ENCODE measurements around the gene CBFA2T2.

Gene CBFA2T2

DNA sequence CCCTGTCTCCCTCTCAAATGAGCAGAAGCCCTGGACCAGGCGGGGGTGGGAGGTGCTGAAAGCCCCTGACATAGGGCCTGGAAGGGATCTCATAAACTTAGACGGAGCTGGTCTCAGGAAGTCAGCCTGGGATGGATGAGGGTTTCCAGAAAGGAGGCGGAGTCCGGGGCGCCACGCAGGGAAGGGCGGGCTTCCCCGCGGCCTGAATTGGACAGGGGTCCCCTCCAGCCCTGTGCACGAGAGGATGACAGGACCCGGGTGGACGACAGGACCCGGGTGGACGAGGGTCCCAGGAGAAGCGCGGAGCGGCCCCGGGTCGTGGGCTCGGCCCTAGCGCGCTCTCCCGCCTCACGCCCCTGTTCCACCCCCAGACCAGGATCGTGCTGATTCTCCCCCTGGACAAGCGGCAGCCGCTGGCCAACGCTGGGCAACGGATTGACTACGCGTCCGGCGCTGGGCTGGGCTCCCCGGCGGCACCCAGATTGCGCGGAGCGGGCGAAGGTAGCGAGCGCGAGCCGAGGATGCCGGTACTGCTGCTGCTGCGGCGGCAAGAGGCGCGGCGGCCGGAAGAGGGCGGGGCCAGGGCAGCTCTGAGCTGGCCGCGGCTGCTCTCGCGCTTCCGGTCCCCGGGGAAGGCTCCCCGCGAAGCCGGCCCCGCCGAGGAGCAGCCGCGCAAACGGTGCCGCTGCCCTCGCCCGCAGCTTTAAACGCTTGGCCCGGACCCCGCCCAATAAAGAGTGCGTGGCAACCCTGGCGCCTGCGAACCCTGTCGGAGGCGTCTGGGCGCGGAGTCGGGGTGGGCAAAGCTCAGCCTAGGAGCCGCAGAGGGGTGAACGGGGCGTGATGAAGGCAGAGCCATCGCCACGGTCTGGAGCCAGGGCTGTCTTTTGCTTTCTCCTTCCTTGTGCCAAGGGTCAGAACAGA lies 173.5 kb downstream of the CBFA2T2 start:
- Histone ChIP-seq H3K4me1 (ENCODE audit: control insufficient read depth, insufficient read depth, low read length, poor library complexity, severe bottlenecking) (peaks cover 39% of the 10 kb centered on the region), H3K27me3 (replicated peaks; ENCODE audit: control insufficient read depth, insufficient read depth, low read length, poor library complexity, severe bottlenecking) (no peaks in the 10 kb centered on the region), H3K36me3 (ENCODE audit: control insufficient read depth, insufficient read depth, low read length) (no peaks in the 10 kb centered on the region), H3K4me3 (ENCODE audit: insufficient read depth, low read depth, low read length, poor library complexity, severe bottlenecking) (peak overlapping the region; percentile 74), H3K9me3 (ENCODE audit: control insufficient read depth, low read length) (no peaks in the 10 kb centered on the region), H3K27ac (ENCODE audit: insufficient read depth, low read length, poor library complexity, severe bottlenecking) (peak overlapping the region; percentile 82)
- peak; percentile 65 to 77 (median 71) for DNase-seq

DNA sequence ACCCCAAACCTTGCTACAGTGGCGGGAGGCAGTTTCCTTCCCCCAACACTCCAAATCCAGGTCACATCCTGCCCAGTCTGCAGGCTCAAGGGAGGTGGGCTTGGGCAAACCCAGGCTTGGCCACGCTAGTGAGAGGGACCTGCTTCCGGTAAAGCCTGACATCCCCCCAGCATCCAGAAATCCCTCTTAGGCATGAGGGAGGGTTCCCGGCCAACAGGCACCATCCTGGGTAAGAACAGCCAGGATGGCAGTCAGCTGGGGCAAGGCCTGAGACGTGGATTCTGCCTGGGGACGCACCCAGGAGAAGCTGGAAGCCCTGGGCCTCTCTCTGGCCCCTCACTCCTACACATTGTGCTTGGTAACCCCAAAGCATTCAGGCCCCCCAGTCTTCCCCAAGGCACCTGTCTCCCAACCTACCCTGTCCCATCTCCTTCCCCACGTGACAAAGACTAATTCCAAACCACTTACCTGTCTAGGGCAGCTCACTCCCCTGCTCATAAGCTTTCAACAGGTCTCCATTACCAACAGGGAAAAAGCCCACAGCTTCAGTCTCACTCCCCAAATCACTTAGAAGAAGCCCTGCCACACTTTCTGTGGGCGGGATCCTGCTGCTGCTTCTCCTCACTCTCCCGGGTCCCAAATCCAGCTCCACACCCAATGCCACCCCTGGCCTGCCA lies 174.3 kb downstream of the CBFA2T2 start:
- Histone ChIP-seq H3K27me3 (replicated peaks; ENCODE audit: control insufficient read depth, insufficient read depth, low read length, poor library complexity, severe bottlenecking) (no peaks in the 10 kb centered on the region), H3K9me3 (ENCODE audit: control insufficient read depth, low read length) (no peaks in the 10 kb centered on the region), H3K4me1 (ENCODE audit: control insufficient read depth, insufficient read depth, low read length, poor library complexity, severe bottlenecking) (peaks cover 40% of the 10 kb centered on the region), H3K4me3 (ENCODE audit: insufficient read depth, low read depth, low read length, poor library complexity, severe bottlenecking) (peak overlapping the region; percentile 74), H3K27ac (ENCODE audit: insufficient read depth, low read length, poor library complexity, severe bottlenecking) (peak overlapping the region; percentile 82), H3K36me3 (ENCODE audit: control insufficient read depth, insufficient read depth, low read length) (no peaks in the 10 kb centered on the region)
- DNase-seq = no peak

DNA sequence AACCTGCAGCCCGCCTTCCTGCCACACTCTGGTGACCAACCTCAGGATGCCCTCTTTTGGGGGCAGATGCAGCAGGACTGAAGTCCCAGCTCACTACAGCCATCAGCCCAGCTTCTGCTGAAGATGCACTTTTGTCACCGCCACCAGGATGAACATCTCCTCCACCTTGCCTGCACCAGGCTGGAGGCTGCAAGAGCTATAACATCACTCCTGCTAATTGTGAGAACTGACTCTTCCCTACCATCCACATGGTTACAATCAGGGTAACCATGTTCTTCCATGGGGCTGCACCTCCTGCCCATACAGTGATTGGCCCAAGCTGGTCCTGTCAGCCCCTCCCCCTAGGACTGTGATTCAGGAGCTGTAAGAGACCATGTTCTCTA lies 174.9 kb downstream of the CBFA2T2 start:
- no peak for DNase-seq
- H3K4me3 ChIP-seq (ENCODE audit: insufficient read depth, low read depth, low read length, poor library complexity, severe bottlenecking) = no peak overlapping the region
- H3K27me3 ChIP-seq (replicated peaks; ENCODE audit: control insufficient read depth, insufficient read depth, low read length, poor library complexity, severe bottlenecking) = no peaks in the 10 kb centered on the region
- peaks cover 40% of the 10 kb centered on the region for H3K4me1 ChIP-seq (ENCODE audit: control insufficient read depth, insufficient read depth, low read length, poor library complexity, severe bottlenecking)
- H3K36me3 ChIP-seq (ENCODE audit: control insufficient read depth, insufficient read depth, low read length) = no peaks in the 10 kb centered on the region
- peak overlapping the region; percentile 82 for H3K27ac ChIP-seq (ENCODE audit: insufficient read depth, low read length, poor library complexity, severe bottlenecking)
- H3K9me3 ChIP-seq (ENCODE audit: control insufficient read depth, low read length) = no peaks in the 10 kb centered on the region

DNA sequence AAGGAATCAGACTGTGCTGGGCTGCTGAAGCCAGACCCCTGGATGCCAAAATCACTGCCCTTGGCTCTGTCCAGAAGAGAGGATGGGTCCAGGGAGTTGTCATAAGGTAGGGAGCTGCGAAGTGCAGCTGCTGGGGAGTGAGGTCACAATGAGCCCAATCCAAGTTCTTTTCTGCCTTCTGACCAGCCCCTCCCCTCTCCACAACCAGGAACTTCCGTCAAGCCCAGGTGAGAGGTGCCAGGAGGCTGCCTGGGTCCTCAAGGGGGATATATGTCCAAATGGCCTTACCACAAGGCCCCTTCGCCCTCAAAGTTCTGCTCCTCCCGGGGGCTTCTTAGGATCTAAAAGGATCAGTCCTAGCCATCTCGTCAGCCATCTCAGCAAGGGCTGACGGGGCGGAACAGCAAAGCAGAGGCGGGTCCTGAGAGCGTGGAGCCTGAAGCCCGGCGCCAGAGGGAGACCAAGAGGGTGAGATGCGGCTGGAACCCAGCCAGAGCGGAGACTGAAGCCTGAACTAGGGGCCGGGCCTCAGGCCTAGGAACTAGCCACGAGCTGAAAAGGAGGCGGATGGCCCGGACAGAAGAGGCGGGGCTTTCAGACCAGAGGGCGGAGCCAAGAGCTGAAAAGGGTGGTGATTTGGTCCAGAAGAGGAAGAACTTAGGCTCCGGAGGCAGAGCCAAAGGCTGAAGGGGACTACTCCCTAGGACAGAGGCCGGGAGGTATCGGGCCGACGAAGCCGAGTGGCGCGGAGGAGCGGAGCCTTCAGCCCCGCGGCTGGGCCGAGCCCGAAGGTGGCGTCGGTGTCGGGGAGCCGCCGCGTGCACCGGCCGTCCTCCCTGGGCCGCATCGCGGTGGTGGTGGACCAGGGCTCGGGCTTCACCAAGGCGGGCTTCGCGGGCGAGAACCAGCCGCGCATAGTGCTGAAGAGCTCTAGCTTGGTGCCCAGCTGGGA lies 176.7 kb downstream of the CBFA2T2 start, which contains the start of gene ACTL10:
ACTL10 (plus strand) TSS at position 651 of the 952 bp plus-strand sequence. CDS start 555 bp downstream, outside the sequence.
- peaks cover 40% of the 10 kb centered on the region for H3K4me1 ChIP-seq (ENCODE audit: control insufficient read depth, insufficient read depth, low read length, poor library complexity, severe bottlenecking)
- H3K27ac ChIP-seq (ENCODE audit: insufficient read depth, low read length, poor library complexity, severe bottlenecking) = peak within 1 kb of the TSS; percentile 64
- no peaks in the 10 kb centered on the region for H3K36me3 ChIP-seq (ENCODE audit: control insufficient read depth, insufficient read depth, low read length)
- H3K4me3 ChIP-seq (ENCODE audit: insufficient read depth, low read depth, low read length, poor library complexity, severe bottlenecking) = peak within 1 kb of the TSS; percentile 68
- no peaks in the 10 kb centered on the region for H3K9me3 ChIP-seq (ENCODE audit: control insufficient read depth, low read length)
- H3K27me3 ChIP-seq (replicated peaks; ENCODE audit: control insufficient read depth, insufficient read depth, low read length, poor library complexity, severe bottlenecking) = no peaks in the 10 kb centered on the region
- peak; percentile 71 to 82 (median 76) for DNase-seq

DNA sequence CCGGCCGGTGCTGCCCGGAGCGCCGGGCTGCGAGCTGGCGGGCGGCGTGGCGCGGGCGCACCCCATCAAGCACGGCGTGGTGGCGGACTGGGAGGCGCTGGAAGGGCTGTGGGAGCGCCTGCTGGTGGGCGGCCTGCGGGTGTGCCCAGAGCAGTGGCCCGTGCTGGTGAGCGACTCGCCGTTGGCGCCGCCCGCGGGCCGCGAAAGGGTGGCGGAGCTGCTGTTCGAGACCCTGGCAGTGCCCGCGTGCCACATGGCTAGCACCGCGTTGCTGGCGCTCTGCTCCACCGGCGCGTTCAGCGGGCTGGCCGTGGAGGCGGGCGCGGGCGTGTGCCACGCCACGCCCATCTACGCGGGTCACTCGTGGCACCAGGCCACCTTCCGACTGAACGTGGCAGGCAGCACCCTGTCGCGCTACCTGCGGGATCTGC lies 177.4 kb downstream of the CBFA2T2 start:
- no peaks in the 10 kb centered on the region for H3K27me3 ChIP-seq (replicated peaks; ENCODE audit: control insufficient read depth, insufficient read depth, low read length, poor library complexity, severe bottlenecking)
- H3K4me3 ChIP-seq (ENCODE audit: insufficient read depth, low read depth, low read length, poor library complexity, severe bottlenecking) = peak overlapping the region; percentile 68
- H3K27ac ChIP-seq (ENCODE audit: insufficient read depth, low read length, poor library complexity, severe bottlenecking) = peak overlapping the region; percentile 64
- H3K36me3 ChIP-seq (ENCODE audit: control insufficient read depth, insufficient read depth, low read length) = no peaks in the 10 kb centered on the region
- DNase-seq = peak; percentile 19 to 51 (median 29)
- peaks cover 40% of the 10 kb centered on the region for H3K4me1 ChIP-seq (ENCODE audit: control insufficient read depth, insufficient read depth, low read length, poor library complexity, severe bottlenecking)
- H3K9me3 ChIP-seq (ENCODE audit: control insufficient read depth, low read length) = no peaks in the 10 kb centered on the region

DNA sequence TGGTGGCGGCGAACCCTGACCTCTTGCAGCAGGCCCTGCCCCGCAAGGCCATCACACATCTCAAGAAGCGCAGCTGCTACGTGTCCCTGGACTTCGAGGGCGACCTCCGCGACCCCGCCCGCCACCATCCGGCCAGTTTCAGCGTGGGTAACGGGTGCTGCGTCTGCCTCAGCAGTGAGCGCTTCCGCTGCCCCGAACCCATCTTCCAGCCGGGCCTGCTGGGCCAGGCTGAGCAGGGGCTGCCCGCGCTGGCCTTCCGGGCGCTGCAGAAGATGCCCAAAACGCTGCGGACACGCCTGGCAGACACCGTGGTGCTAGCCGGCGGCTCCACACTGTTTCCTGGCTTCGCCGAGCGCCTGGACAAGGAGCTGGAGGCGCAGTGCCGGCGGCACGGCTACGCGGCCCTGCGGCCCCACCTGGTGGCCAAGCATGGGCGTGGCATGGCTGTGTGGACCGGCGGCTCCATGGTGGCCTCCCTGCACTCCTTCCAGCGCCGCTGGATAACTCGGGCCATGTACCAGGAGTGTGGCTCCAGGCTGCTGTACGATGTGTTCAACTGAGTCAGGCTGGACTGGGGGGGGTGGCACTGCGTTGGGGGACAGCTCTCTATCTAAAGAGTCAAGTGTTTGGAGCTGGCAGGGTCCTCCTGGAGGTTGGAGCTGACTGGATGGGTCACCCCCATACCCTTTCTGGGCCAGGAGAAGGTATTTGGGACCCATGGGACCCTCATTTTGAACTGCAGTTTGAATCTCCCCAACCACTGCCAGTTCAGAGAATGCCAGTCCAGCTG lies 178.0 kb downstream of the CBFA2T2 start:
- Histone ChIP-seq H3K36me3 (ENCODE audit: control insufficient read depth, insufficient read depth, low read length) (no peaks in the 10 kb centered on the region), H3K27me3 (replicated peaks; ENCODE audit: control insufficient read depth, insufficient read depth, low read length, poor library complexity, severe bottlenecking) (no peaks in the 10 kb centered on the region), H3K4me1 (ENCODE audit: control insufficient read depth, insufficient read depth, low read length, poor library complexity, severe bottlenecking) (peaks cover 37% of the 10 kb centered on the region), H3K4me3 (ENCODE audit: insufficient read depth, low read depth, low read length, poor library complexity, severe bottlenecking) (peak overlapping the region; percentile 68), H3K27ac (ENCODE audit: insufficient read depth, low read length, poor library complexity, severe bottlenecking) (peak overlapping the region; percentile 64), H3K9me3 (ENCODE audit: control insufficient read depth, low read length) (no peaks in the 10 kb centered on the region)
- DNase-seq = peak; percentile 59 to 67 (median 62)

DNA sequence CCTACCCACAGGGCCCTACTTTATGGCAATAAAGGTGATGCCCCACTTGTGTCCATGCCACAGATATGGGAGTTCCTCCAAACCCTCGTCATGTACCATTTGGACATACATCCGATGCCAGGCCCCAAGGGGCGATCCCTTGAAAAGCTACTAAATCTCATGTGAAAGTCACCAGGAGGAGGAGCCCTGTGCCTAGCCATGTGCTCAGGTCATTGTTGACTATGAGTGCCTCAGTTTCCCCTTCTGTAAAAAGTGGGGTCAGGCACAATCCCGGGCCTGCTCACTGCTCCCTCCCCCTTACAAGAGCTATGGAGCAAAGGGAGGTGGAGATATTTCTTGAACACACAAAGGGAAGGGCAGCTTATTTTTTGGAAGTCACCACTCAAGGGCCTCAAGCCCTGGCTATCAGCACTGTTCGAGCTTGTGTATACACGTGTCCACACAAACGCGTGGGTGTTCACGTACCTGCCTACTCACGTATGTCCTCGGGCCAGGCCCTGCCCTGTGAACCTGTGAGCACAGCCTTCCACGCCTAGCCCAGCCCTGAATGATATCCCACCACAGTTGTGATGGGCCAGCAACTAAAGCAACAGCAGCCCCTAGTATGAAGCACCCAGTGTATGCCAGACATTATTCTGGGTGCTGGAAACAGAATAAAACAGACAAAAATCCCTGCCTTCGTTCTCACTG lies 178.7 kb downstream of the CBFA2T2 start:
- DNase-seq = no peak
- H3K4me1 ChIP-seq (ENCODE audit: control insufficient read depth, insufficient read depth, low read length, poor library complexity, severe bottlenecking) = peaks cover 38% of the 10 kb centered on the region
- no peak overlapping the region for H3K27ac ChIP-seq (ENCODE audit: insufficient read depth, low read length, poor library complexity, severe bottlenecking)
- H3K9me3 ChIP-seq (ENCODE audit: control insufficient read depth, low read length) = no peaks in the 10 kb centered on the region
- H3K36me3 ChIP-seq (ENCODE audit: control insufficient read depth, insufficient read depth, low read length) = no peaks in the 10 kb centered on the region
- no peak overlapping the region for H3K4me3 ChIP-seq (ENCODE audit: insufficient read depth, low read depth, low read length, poor library complexity, severe bottlenecking)
- no peaks in the 10 kb centered on the region for H3K27me3 ChIP-seq (replicated peaks; ENCODE audit: control insufficient read depth, insufficient read depth, low read length, poor library complexity, severe bottlenecking)

DNA sequence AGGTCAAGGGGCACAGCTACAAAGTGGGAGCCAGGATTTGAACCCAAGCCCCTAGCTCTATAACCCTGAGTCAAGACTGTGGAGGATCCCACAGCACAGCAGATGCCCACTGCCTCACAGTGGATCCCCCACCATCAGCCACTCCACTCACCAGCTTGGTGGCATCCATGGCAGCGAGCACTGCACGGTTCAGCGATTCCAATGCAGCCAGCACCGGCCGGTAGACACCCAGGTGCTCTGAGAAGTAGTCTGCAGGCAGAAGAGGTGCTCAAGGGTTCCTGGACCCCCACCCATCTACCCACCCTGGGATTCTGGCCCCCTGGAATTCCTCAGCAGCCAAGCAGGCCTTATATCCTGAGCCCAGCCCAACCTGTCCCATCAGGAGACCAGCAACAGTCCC lies 179.3 kb downstream of the CBFA2T2 start:
- no peaks in the 10 kb centered on the region for H3K27me3 ChIP-seq (replicated peaks; ENCODE audit: control insufficient read depth, insufficient read depth, low read length, poor library complexity, severe bottlenecking)
- H3K4me1 ChIP-seq (ENCODE audit: control insufficient read depth, insufficient read depth, low read length, poor library complexity, severe bottlenecking) = peaks cover 35% of the 10 kb centered on the region
- H3K9me3 ChIP-seq (ENCODE audit: control insufficient read depth, low read length) = no peaks in the 10 kb centered on the region
- DNase-seq = no peak
- H3K4me3 ChIP-seq (ENCODE audit: insufficient read depth, low read depth, low read length, poor library complexity, severe bottlenecking) = no peak overlapping the region
- no peaks in the 10 kb centered on the region for H3K36me3 ChIP-seq (ENCODE audit: control insufficient read depth, insufficient read depth, low read length)
- H3K27ac ChIP-seq (ENCODE audit: insufficient read depth, low read length, poor library complexity, severe bottlenecking) = no peak overlapping the region

Measured in effector memory CD4-positive, alpha-beta T cell (primary cell).